Body of pancreas (tissue), 4 donors: Measurements from ENCODE around the gene HOXB1. TPM values are rescaled to one million over a fixed set of nuclear protein-coding genes. Genes with fewer than 3 reads are reported as not detected.

Experiments used
- ATAC-seq: fragments of 150-250 bp; one replicate; pipeline ENCODE4 v1.9.1; 2016
- DNase-seq, 4 donors: peaks; one replicate each; pipeline ENCODE4 v3.0.0-alpha.2; 2019
- H3K27ac ChIP-seq, 4 donors: fragments of 200-600 bp; sonication (generic); 1 replicate in 3 of 4; 2 replicates in 1 of 4; pipeline versions ENCODE4 v1.5.1 to v1.6.1; 2016 to 2019; ENCODE audit warnings: mild to moderate bottlenecking in 1 of 4, mixed read lengths in 1 of 4, moderate library complexity in 1 of 4
- H3K27me3 ChIP-seq, 2 donors: fragments of 200-600 bp; sonication (generic); one replicate each; pipeline ENCODE4 v1.6.0; 2016; ENCODE audit warnings: mild to moderate bottlenecking in 1 of 2
- H3K36me3 ChIP-seq, 2 donors: fragments of 200-600 bp; sonication (generic); replicated peaks in 1 of 2; 2 replicates each; pipeline ENCODE4 v1.5.1; 2016; ENCODE audit warnings: low read depth in 2 of 2; ENCODE audit not compliant: insufficient read depth in 1 of 2
- H3K4me1 ChIP-seq: fragments of 200-600 bp; sonication (generic); one replicate; pipeline ENCODE4 v1.6.0; 2016
- H3K4me3 ChIP-seq, 2 donors: fragments of 200-600 bp; sonication (generic); 1 replicate in 1 of 2; 2 replicates in 1 of 2; pipeline ENCODE4 v1.5.1; 2016 to 2019
- H3K9me3 ChIP-seq, 3 donors: fragments of 200-600 bp; sonication (generic); 1 replicate in 2 of 3; 2 replicates in 1 of 3; pipeline ENCODE4 v1.5.1; 2016
- CTCF ChIP-seq, 7 experiments: fragments of 450-650 bp in 4 of 7; fragments of 200-600 bp in 3 of 7; sonication (generic) in 3 of 7; IDR thresholded peaks; one replicate each; pipeline ENCODE4 v1.5.1; 2016 to 2019; ENCODE audit warnings: antibody characterized with exemption in 7 of 7
- POLR2A ChIP-seq, 3 donors: fragments of 450-650 bp; IDR thresholded peaks; one replicate each; pipeline ENCODE4 v1.6.1; 2016; ENCODE audit warnings: antibody characterized with exemption in 3 of 3, mild to moderate bottlenecking in 2 of 3
- WGBS, 2 donors: methylation state at CpG; one replicate each; pipeline ENCODE4 v1.1.5; 2017; 5-methylcytosine and 5-hydroxymethylcytosine counted together
- intact Hi-C: fragments of 100-400 bp; cut with DNase I; formaldehyde crosslinking; loops from one replicate; pipeline ENCODE4 v1.15.1; 2023
- total RNA-seq, 2 donors: library from RNA; depleted of rRNA; stranded (reverse); fragments of >200 nt; gene quantifications; one replicate each; pipeline ENCODE4 v1.1.0, GENCODE V29; 2016

Gene HOXB1
- total RNA-seq, 2 donors from 2014 or later, result not detected

GRCh38 chr17:48526608-48527546 lies 3.9 kb downstream of the HOXB1 start:
- ATAC-seq (no peak), DNase-seq (no peak)
- Histone ChIP-seq H3K4me3 (no peak overlapping the region), H3K36me3 (no peaks in the 10 kb centered on the region), H3K27ac (no peak overlapping the region), H3K4me1 (peaks cover 5% of the 10 kb centered on the region), H3K27me3 (peaks cover 0 to 22% of the 10 kb centered on the region in 2 donors), H3K9me3 (no peaks in the 10 kb centered on the region)
- WGBS, 2 donors, result 19 to 26% methylated on average over 22 to 54 of the region's 59 CpGs
- TF ChIP-seq CTCF (IDR thresholded peaks at IDR 0.05), result no peak
- intact Hi-C loops, result no loop called here

GRCh38 chr17:48523010-48523409 lies 7.8 kb downstream of the HOXB1 start:
- 29 to 41% methylated on average over 6 of the region's 6 CpGs for WGBS, 2 donors
- intact Hi-C loops, result no loop called here
- H3K27ac ChIP-seq, result no peak overlapping the region
- ATAC-seq, result no peak
- peaks cover 5% of the 10 kb centered on the region for H3K4me1 ChIP-seq
- no peak for TF ChIP-seq POLR2A (IDR thresholded peaks at IDR 0.05)
- TF ChIP-seq CTCF (IDR thresholded peaks at IDR 0.05), result no peak
- H3K27me3 ChIP-seq, result peaks cover 0 to 28% of the 10 kb centered on the region in 2 donors
- H3K9me3 ChIP-seq, result no peaks in the 10 kb centered on the region
- no peak overlapping the region for H3K4me3 ChIP-seq
- no peak for DNase-seq
- no peaks in the 10 kb centered on the region for H3K36me3 ChIP-seq

- Histone ChIP-seq H3K36me3 (no peaks in the 10 kb centered on the region), H3K9me3 (no peaks in the 10 kb centered on the region), H3K4me1 (peaks cover under 1% of the 10 kb centered on the region), H3K27me3 (peaks cover 0 to 21% of the 10 kb centered on the region in 2 donors), H3K27ac (no peak overlapping the region), H3K4me3 (no peak overlapping the region)
- 37 to 44% methylated on average over 8 of the region's 8 CpGs for WGBS, 2 donors
- ATAC-seq, result no peak
- TF ChIP-seq CTCF (IDR thresholded peaks at IDR 0.05), result no peak
- TF ChIP-seq POLR2A (IDR thresholded peaks at IDR 0.05), result no peak
- DNase-seq, result no peak
- intact Hi-C loops, result no loop called here
These were observed 8.7 kb downstream of the HOXB1 start for GRCh38 chr17:48522031-48522653.

GRCh38 chr17:48520631-48521079 lies 10.2 kb downstream of the HOXB1 start:
- H3K27ac ChIP-seq, result no peak overlapping the region
- H3K27me3 ChIP-seq, result peaks cover 0 to 16% of the 10 kb centered on the region in 2 donors

More at GRCh38 chr17:48520631-48521079, 10.2 kb downstream of the HOXB1 start:
- Histone ChIP-seq H3K4me3 (no peak overlapping the region), H3K4me1 (no peaks in the 10 kb centered on the region), H3K9me3 (no peaks in the 10 kb centered on the region), H3K36me3 (no peaks in the 10 kb centered on the region)
- ATAC-seq (no peak), DNase-seq (no peak)
- TF ChIP-seq POLR2A (IDR thresholded peaks at IDR 0.05) (no peak), CTCF (IDR thresholded peaks at IDR 0.05) (no peak)
- intact Hi-C loops, result no loop called here
- 33 to 40% methylated on average over 1 of the region's 1 CpG for WGBS, 2 donors
